GM12878 (cell line): ENCODE measurements around the gene LENEP. TPM values are rescaled to one million over a fixed set of nuclear protein-coding genes. Genes with fewer than 3 reads are reported as not detected.
A peak's percentile ranks its signal among the peaks of the same experiment; 100 is the strongest.

Source experiments
- ATAC-seq: fragments of 200-7000 bp; cut with Tn5 transposase; 3 replicates; pipeline ENCODE4 v1.9.1; 2020; ENCODE audit warnings: mild to moderate bottlenecking, moderate library complexity
- BruUV-seq: library from RNA; stranded (reverse); fragments of 400-500 nt; replicated peaks from 2 replicates; lab custom pipeline; 2021; lab: Mats Ljungman, UMichigan
- CTCF ChIA-PET: fragments of 300-600 bp; sonication (Branson Sonifier 250); formaldehyde crosslinking; extraction: SDS; loops from one replicate; lab custom pipeline; 2021; ENCODE audit warnings: inconsistent platforms; lab: Yijun Ruan, JAX
- POLR2A ChIA-PET: fragments of 350-600 bp; formaldehyde crosslinking; extraction: SDS; loops from one replicate; lab custom pipeline; 2021; ENCODE audit warnings: inconsistent platforms; lab: Charles Lee
- RAD21 ChIA-PET: fragments of 300-600 bp; sonication (Branson Sonifier 250); formaldehyde crosslinking; loops from one replicate; lab custom pipeline; 2023; ENCODE audit warnings: antibody characterized with exemption; ENCODE audit not compliant: unreplicated experiment; lab: Charles Lee
- SMC1A ChIA-PET: fragments of 300-600 bp; sonication (Branson Sonifier 250); formaldehyde crosslinking; loops from one replicate; lab custom pipeline; 2023; ENCODE audit not compliant: unreplicated experiment, uncharacterized antibody; lab: Charles Lee
- DNase-seq: peaks from one replicate; pipeline ENCODE4 v3.0.0-alpha.2; 2011; ENCODE audit warnings: low read depth, low spot score
- FAIRE-seq: peaks from 3 replicates; lab custom pipeline; 2011; peaks lifted over from hg19 to GRCh38; lab: Jason Lieb, UNC
- H2AFZ ChIP-seq: 2 replicates; pipeline ENCODE4 v1.6.0; 2011; ENCODE audit warnings: low read depth, low read length, control low read depth; ENCODE audit not compliant: control insufficient read depth
- H3K27ac ChIP-seq: 2 replicates; pipeline ENCODE4 v1.5.1; 2011; ENCODE audit warnings: control low read depth; ENCODE audit not compliant: control insufficient read depth, insufficient read depth
- H3K27me3 ChIP-seq, 2 experiments: replicated peaks in 1 of 2; 2 replicates each; pipeline versions ENCODE4 v1.6.0 to v1.6.1; 2011; ENCODE audit warnings: low read length in 1 of 2; ENCODE audit not compliant: control insufficient read depth in 2 of 2, insufficient read depth in 2 of 2
- H3K36me3 ChIP-seq, 2 experiments: 2 replicates each; pipeline ENCODE4 v1.5.1; 2011; ENCODE audit warnings: low read length in 1 of 2; ENCODE audit not compliant: control insufficient read depth in 2 of 2, insufficient read depth in 2 of 2
- H3K4me1 ChIP-seq: 2 replicates; pipeline ENCODE4 v1.6.1; 2011; ENCODE audit warnings: mild to moderate bottlenecking, low read length, moderate library complexity, mixed read lengths; ENCODE audit not compliant: control insufficient read depth, insufficient read depth
- H3K4me2 ChIP-seq: 2 replicates; pipeline ENCODE4 v1.6.0; 2011; ENCODE audit warnings: control low read depth; ENCODE audit not compliant: control insufficient read depth, insufficient read depth
- H3K4me3 ChIP-seq: fragments of 200-600 bp; sonication (generic); 2 replicates; pipeline ENCODE4 v1.5.1; 2016
- H3K79me2 ChIP-seq: 2 replicates; pipeline ENCODE4 v1.6.0; 2011; ENCODE audit warnings: low read length; ENCODE audit not compliant: control insufficient read depth, insufficient read depth
- H3K9ac ChIP-seq: 2 replicates; pipeline ENCODE4 v1.8.0; 2011; ENCODE audit warnings: low read length, control low read depth, mixed read lengths; ENCODE audit not compliant: control insufficient read depth, insufficient read depth
- H3K9me3 ChIP-seq: replicated peaks from 3 replicates; pipeline ENCODE4 v1.5.1; 2011; ENCODE audit warnings: mild to moderate bottlenecking, low read length; ENCODE audit not compliant: control insufficient read depth, insufficient read depth
- H4K20me1 ChIP-seq: 2 replicates; pipeline ENCODE4 v1.6.0; 2011; ENCODE audit not compliant: control insufficient read depth, insufficient read depth
- BCL11A ChIP-seq: IDR thresholded peaks from 2 replicates; pipeline ENCODE4 v1.6.1; 2011; ENCODE audit warnings: low read depth, low read length
- ETV6 ChIP-seq, 2 experiments: fragments of 450-650 bp in 1 of 2; IDR thresholded peaks in 1 of 2; conservative IDR thresholded peaks in 1 of 2; 2 replicates each; pipeline ENCODE4 v1.6.1; 2014; ENCODE audit warnings: antibody characterized with exemption in 1 of 2, borderline replicate concordance in 1 of 2, low read depth in 1 of 2, mild to moderate bottlenecking in 1 of 2, moderate library complexity in 1 of 2
- HDAC2 ChIP-seq: fragments of 200-600 bp; sonication (generic); IDR thresholded peaks from 2 replicates; pipeline ENCODE4 v1.6.1; 2017
- HDAC6 ChIP-seq: fragments of 200-600 bp; sonication (generic); IDR thresholded peaks from one replicate; pipeline ENCODE4 v1.8.0; 2017; ENCODE audit warnings: antibody characterized with exemption; ENCODE audit not compliant: unreplicated experiment
- KDM1A ChIP-seq: fragments of 200-600 bp; sonication (generic); IDR thresholded peaks from 2 replicates; pipeline ENCODE4 v1.6.1; 2016; ENCODE audit warnings: borderline replicate concordance
- MTA2 ChIP-seq: fragments of 450-650 bp; IDR thresholded peaks from 2 replicates; pipeline ENCODE4 v1.6.1; 2016; ENCODE audit warnings: low read depth, mild to moderate bottlenecking, moderate library complexity
- NBN ChIP-seq: fragments of 450-650 bp; IDR thresholded peaks from 2 replicates; pipeline ENCODE4 v1.6.1; 2016
- NFXL1 ChIP-seq: fragments of 450-650 bp; IDR thresholded peaks from 2 replicates; pipeline ENCODE4 v1.6.1; 2017; ENCODE audit warnings: antibody characterized with exemption, mild to moderate bottlenecking, borderline replicate concordance
- NR2F1 ChIP-seq: fragments of 450-650 bp; conservative IDR thresholded peaks from 2 replicates; pipeline ENCODE4 v1.6.1; 2017; ENCODE audit warnings: mild to moderate bottlenecking
- POU2F2 ChIP-seq: IDR thresholded peaks from 3 replicates; pipeline ENCODE4 v1.6.1; 2011; ENCODE audit warnings: low read depth, mild to moderate bottlenecking, low read length, borderline replicate concordance
- RAD21 ChIP-seq: IDR thresholded peaks from 2 replicates; pipeline ENCODE4 v1.6.1; 2011; ENCODE audit warnings: mild to moderate bottlenecking, low read depth, low read length, moderate library complexity; ENCODE audit not compliant: insufficient read depth
- WRNIP1 ChIP-seq: IDR thresholded peaks from 2 replicates; pipeline ENCODE4 v1.6.1; 2011; ENCODE audit warnings: low read depth, low read length, improper control_type of control experiment, borderline replicate concordance
- YY1 ChIP-seq: IDR thresholded peaks from 2 replicates; pipeline ENCODE4 v1.6.1; 2011; ENCODE audit warnings: low read depth, mild to moderate bottlenecking, low read length
- WGBS: methylation state at CpG from one replicate; pipeline ENCODE4 v1.1.6; 2016; ENCODE audit warnings: low lambda C conversion rate; ENCODE audit not compliant: insufficient replicate concordance, insufficient coverage; ENCODE audit errors: missing lambda C conversion rate; 5-methylcytosine and 5-hydroxymethylcytosine counted together
- in situ Hi-C: fragments of 300-500 bp; cut with MboI; formaldehyde crosslinking; loops from 9 replicates; pipeline ENCODE4 v1.14.3; 2018; ENCODE audit warnings: mixed read lengths
- intact Hi-C: fragments of 100-400 bp; cut with micrococcal nuclease; formaldehyde crosslinking; loops from one replicate; pipeline ENCODE4 v1.14.2; 2022; ENCODE audit not compliant: unreplicated experiment
- polyA plus RNA-seq, 11 experiments: library from polyadenylated mRNA; depleted of rRNA in 4 of 11; unstranded in 6 of 11; stranded (reverse) in 5 of 11; fragments of >200 nt; fragmentation: Nextera tagmentation in 4 of 11; fragmentation: Illumina TruSeq in 1 of 11; extraction: Ambion mirVana in 4 of 11; extraction: Trizol in 1 of 11; gene quantifications; 1 replicate in 1 of 11; 2 replicates in 10 of 11; pipeline versions ENCODE4 v1.2.1 to v1.2.3, GENCODE V29; 2011 to 2016; ENCODE audit warnings: inconsistent platforms in 2 of 11, missing spikeins in 2 of 11, low read depth in 1 of 11
- total RNA-seq, 4 experiments: library from RNA; depleted of rRNA in 3 of 4; stranded (reverse); fragments of >200 nt in 3 of 4; fragmentation: Illumina TruSeq in 1 of 4; extraction: Trizol in 1 of 4; gene quantifications; 2 replicates each; pipeline versions ENCODE4 v1.2.1 to v1.2.3, GENCODE V29; 2013 to 2021
- TF ChIP-seq, protein P1 (sequence below): fragments of 450-650 bp; formaldehyde crosslinking; IDR thresholded peaks from 2 replicates; pipeline ENCODE4 v1.5.0; 2022; ENCODE audit warnings: mild to moderate bottlenecking, missing genetic modification characterization
- TF ChIP-seq, protein P2 (sequence below): fragments of 450-650 bp; IDR thresholded peaks from 2 replicates; pipeline ENCODE4 v1.6.1; 2016; ENCODE audit warnings: mild to moderate bottlenecking
- TF ChIP-seq, protein P3 (sequence below): fragments of 450-650 bp; IDR thresholded peaks from 2 replicates; pipeline ENCODE4 v1.6.1; 2017; ENCODE audit warnings: mild to moderate bottlenecking, moderate library complexity

The LENEP gene
- total and polyA plus RNA-seq, 10 of the 15 experiments (the other 5 are each of a cell fraction or from before 2014, with no cell fraction given) = 0.27 to 1.1 (median 0.64) TPM; not detected in 7

DNA sequence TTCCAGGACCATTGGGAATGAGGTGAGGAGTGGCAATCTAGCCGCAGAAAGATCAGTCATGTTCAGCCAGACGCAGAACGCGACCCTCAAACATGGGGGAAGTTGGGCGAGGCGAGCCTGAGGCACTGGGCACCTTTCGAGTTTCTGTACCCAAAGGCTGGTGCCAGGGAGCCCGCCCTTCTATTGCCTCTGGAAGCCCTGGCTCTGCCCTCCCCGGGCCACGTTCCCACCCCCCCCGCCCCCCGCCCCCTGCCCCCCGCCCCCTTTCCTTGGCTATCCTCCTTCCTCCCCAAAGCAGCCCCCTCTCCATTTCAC, 7.0 kb downstream of the LENEP start:
- H3K9ac ChIP-seq = peak overlapping the region; percentile 73
- ATAC-seq = no peak; the same call in 1 of the 3 replicates
- SMC1A ChIA-PET = interaction anchor here (0.6 to 8.1 kb wide), 6 partner anchors 16 to 209 kb away, joined by 3 to 69 read pairs (median 6); partner anchors contain the start of genes FLAD1 and PBXIP1

More for the DNA sequence above, 7.0 kb downstream of the LENEP start:
- ChIA-PET CTCF (interaction anchor here (0.6 to 11.0 kb wide), 14 partner anchors 10 to 519 kb away, joined by 3 to 226 read pairs (median 8); partner anchors contain the start of genes CKS1B, FLAD1, KCNN3 and PBXIP1), RAD21 (interaction anchor here (1.0 to 3.0 kb wide), 13 partner anchors 13 to 330 kb away, joined by 3 to 24 read pairs (median 7); partner anchors contain the start of genes FLAD1, PBXIP1 and SHC1), POLR2A (interaction anchor here (0.5 to 3.4 kb wide), 9 partner anchors 16 to 278 kb away, joined by 3 to 36 read pairs (median 4); partner anchors contain the start of genes CKS1B, FLAD1, PMVK and PYGO2)
- Histone ChIP-seq H3K9me3 (no peaks in the 10 kb centered on the region), H2AFZ (no peak overlapping the region; the same call in 1 of the 2 replicates), H3K4me2 (peak overlapping the region; percentile 92), H3K4me1 (peaks cover 24% of the 10 kb centered on the region), H4K20me1 (no peaks in the 10 kb centered on the region), H3K27me3 (no peaks in the 10 kb centered on the region), H3K4me3 (peak overlapping the region; percentile 98), H3K79me2 (peaks cover 31% of the 10 kb centered on the region), H3K27ac (peak overlapping the region; percentile 79), H3K36me3 (no peaks in the 10 kb centered on the region)
- no TSS peak for BruUV-seq
- TF ChIP-seq WRNIP1 (no peak), YY1 (no peak), MTA2 (no peak), BCL11A (no peak), POU2F2 (no peak), NFXL1 (no peak), KDM1A (no peak), HDAC2 (no peak), NR2F1 (no peak), HDAC6 (no peak), ETV6 (conservative IDR thresholded peaks at IDR 0.05 in 1 of 2, IDR thresholded peaks at IDR 0.05 in 1 of 2; ENCODE audit: borderline replicate concordance in 1 of 2, low read depth in 1 of 2) (no peak), NBN (no peak), RAD21 (no peak)
- TF ChIP-seq, protein P1, sequence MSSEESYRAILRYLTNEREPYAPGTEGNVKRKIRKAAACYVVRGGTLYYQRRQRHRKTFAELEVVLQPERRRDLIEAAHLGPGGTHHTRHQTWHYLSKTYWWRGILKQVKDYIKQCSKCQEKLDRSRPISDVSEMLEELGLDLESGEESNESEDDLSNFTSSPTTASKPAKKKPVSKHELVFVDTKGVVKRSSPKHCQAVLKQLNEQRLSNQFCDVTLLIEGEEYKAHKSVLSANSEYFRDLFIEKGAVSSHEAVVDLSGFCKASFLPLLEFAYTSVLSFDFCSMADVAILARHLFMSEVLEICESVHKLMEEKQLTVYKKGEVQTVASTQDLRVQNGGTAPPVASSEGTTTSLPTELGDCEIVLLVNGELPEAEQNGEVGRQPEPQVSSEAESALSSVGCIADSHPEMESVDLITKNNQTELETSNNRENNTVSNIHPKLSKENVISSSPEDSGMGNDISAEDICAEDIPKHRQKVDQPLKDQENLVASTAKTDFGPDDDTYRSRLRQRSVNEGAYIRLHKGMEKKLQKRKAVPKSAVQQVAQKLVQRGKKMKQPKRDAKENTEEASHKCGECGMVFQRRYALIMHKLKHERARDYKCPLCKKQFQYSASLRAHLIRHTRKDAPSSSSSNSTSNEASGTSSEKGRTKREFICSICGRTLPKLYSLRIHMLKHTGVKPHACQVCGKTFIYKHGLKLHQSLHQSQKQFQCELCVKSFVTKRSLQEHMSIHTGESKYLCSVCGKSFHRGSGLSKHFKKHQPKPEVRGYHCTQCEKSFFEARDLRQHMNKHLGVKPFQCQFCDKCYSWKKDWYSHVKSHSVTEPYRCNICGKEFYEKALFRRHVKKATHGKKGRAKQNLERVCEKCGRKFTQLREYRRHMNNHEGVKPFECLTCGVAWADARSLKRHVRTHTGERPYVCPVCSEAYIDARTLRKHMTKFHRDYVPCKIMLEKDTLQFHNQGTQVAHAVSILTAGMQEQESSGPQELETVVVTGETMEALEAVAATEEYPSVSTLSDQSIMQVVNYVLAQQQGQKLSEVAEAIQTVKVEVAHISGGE (CRISPR knock-in tag) = no peak
- TF ChIP-seq, protein P2, sequence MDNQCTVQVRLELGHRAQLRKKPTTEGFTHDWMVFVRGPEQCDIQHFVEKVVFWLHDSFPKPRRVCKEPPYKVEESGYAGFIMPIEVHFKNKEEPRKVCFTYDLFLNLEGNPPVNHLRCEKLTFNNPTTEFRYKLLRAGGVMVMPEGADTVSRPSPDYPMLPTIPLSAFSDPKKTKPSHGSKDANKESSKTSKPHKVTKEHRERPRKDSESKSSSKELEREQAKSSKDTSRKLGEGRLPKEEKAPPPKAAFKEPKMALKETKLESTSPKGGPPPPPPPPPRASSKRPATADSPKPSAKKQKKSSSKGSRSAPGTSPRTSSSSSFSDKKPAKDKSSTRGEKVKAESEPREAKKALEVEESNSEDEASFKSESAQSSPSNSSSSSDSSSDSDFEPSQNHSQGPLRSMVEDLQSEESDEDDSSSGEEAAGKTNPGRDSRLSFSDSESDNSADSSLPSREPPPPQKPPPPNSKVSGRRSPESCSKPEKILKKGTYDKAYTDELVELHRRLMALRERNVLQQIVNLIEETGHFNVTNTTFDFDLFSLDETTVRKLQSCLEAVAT = no peak
- TF ChIP-seq, protein P3, sequence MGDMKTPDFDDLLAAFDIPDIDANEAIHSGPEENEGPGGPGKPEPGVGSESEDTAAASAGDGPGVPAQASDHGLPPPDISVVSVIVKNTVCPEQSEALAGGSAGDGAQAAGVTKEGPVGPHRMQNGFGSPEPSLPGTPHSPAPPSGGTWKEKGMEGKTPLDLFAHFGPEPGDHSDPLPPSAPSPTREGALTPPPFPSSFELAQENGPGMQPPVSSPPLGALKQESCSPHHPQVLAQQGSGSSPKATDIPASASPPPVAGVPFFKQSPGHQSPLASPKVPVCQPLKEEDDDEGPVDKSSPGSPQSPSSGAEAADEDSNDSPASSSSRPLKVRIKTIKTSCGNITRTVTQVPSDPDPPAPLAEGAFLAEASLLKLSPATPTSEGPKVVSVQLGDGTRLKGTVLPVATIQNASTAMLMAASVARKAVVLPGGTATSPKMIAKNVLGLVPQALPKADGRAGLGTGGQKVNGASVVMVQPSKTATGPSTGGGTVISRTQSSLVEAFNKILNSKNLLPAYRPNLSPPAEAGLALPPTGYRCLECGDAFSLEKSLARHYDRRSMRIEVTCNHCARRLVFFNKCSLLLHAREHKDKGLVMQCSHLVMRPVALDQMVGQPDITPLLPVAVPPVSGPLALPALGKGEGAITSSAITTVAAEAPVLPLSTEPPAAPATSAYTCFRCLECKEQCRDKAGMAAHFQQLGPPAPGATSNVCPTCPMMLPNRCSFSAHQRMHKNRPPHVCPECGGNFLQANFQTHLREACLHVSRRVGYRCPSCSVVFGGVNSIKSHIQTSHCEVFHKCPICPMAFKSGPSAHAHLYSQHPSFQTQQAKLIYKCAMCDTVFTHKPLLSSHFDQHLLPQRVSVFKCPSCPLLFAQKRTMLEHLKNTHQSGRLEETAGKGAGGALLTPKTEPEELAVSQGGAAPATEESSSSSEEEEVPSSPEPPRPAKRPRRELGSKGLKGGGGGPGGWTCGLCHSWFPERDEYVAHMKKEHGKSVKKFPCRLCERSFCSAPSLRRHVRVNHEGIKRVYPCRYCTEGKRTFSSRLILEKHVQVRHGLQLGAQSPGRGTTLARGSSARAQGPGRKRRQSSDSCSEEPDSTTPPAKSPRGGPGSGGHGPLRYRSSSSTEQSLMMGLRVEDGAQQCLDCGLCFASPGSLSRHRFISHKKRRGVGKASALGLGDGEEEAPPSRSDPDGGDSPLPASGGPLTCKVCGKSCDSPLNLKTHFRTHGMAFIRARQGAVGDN = no peak
- in situ Hi-C loops (no loop called here), intact Hi-C loops (loop anchor here (2.0 to 5.0 kb wide), 2 partner anchors 38 to 64 kb away; partner anchors contain the start of genes PMVK and PYGO2)
- DNase-seq (no peak), FAIRE-seq (no peak)
- WGBS = 4% methylated on average over 7 of the region's 13 CpGs
